NCI-H1436 treated with DMSO at 0.1 percent for 48 hours (cell line): ENCODE data around the gene LYSET.
"Not testable (repeated sequence)": the region's sequence is repeated elsewhere in the genome, so short reads cannot be mapped to it uniquely, and the experiment has no call there.

Experiments
- DNase-seq: peaks from one replicate; lab custom pipeline; 2025; lab: John Stamatoyannopoulos, UW

Gene LYSET

DNA sequence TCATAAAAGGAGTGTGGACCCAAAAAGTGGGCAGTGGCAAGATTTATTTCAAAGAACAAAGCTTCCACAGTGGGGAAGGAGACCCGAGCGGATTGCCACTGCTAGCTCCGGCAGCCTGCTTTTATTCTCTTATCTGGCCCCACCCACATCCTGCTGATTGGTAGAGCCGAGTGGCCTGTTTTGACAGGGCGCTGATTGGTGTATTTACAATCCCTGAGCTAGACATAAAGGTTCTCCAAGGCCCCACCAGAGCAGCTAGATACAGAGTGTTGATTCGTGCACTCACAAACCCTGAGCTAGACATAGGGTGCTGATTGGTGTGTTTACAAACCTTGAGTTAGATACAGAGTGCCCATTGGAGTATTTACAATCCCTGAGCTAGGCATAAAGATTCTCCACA lies 15.5 kb upstream of the LYSET start:
- not testable (repeated sequence) for DNase-seq

- DNase-seq, result not testable (repeated sequence)
Measured at GRCh38 chr14:93170141-93170540, 15.0 kb upstream of the LYSET start.

- no peak for DNase-seq
Measured at GRCh38 chr14:93171376-93171775, 13.7 kb upstream of the LYSET start.

DNA sequence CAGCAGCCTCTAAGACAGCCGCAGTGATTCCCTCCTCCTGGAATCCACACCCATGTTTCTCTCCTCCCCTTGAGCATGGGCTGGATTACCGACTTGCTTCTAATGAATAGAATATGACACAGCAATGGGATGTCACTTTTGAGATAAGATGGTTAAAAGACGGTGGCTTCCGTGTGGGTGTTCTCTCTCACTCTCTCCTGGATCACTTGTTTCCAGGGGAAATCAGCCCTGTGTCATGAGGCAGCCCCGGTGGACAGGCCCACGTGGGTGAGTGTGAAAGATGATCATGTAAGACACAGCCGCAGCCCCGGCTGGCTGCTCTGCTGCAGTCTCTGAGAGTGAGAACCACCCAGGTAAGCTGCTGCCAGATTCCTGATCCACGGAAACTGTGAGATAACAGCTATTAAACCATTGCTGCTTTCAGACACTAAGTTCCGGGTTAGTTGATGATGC lies 11.1 kb upstream of the LYSET start:
- DNase-seq, result no peak

- DNase-seq, result not testable (repeated sequence)
Measured at GRCh38 chr14:93174731-93175130, 10.4 kb upstream of the LYSET start.

GRCh38 chr14:93175492-93175891 lies 9.6 kb upstream of the LYSET start:
- DNase-seq, result no peak

- no peak for DNase-seq
Measured at GRCh38 chr14:93183596-93184317, 1.4 kb upstream of the LYSET start.

GRCh38 chr14:93185349-93185720 lies 218 bp downstream of the LYSET start:
- DNase-seq, result no peak

GRCh38 chr14:93186466-93186865 lies 1.3 kb downstream of the LYSET start:
- DNase-seq, result no peak

GRCh38 chr14:93186956-93187355 lies 1.8 kb downstream of the LYSET start:
- no peak for DNase-seq

DNA sequence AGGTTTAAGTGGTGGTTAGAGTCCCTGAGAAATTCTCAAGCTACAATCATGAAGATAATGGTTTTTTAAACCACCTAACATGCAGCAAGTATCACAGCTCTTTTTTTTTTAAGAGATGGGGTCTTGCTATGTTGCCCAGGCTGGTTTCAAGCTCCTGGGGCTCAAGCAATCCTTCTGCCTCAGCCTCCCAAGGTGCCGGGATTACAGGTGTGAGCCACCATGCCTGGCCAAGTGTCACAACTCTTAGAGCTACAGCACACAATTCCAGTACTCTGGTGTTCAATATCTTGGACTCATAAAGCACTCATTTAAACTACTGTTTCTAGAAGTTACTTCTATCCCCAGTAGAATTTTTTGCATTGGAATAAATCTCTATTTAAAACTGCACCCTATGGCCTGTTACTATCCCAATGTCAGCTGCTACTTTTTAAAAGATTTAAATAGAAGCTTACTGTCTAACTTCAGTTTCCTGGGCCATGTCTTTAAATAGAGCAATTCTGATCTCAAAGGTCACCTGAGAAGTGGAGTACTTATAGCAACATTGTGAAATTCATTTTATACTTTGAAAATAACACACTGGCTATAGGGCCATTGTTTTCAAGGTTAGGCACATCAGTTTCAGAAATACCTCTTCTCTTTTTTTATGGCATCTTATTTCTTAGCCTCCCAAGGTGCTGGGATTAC lies 10.3 kb downstream of the LYSET start:
- DNase-seq, result no peak

DNA sequence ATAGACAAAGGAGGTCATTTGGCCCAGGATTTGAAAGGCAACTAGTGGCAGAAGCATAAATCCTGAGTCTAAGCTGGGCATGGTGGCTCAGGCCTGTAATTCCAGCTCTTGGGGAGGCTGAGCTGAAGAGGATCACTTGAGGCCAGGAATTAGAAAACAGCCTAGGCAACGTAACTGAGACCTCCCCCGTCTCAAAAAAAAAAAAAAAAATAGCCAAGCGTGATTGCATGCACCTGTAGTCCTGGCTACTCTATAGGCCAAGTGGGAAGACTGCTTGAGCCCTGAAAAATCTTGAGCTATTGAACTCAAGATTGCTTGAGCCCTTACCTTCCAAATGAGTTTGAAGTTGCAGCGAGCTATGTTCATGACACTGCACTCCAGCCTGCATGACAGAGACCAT lies 13.9 kb downstream of the LYSET start:
- no peak for DNase-seq

- no peak for DNase-seq
Measured at GRCh38 chr14:93200553-93200952, 15.4 kb downstream of the LYSET start.

DNA sequence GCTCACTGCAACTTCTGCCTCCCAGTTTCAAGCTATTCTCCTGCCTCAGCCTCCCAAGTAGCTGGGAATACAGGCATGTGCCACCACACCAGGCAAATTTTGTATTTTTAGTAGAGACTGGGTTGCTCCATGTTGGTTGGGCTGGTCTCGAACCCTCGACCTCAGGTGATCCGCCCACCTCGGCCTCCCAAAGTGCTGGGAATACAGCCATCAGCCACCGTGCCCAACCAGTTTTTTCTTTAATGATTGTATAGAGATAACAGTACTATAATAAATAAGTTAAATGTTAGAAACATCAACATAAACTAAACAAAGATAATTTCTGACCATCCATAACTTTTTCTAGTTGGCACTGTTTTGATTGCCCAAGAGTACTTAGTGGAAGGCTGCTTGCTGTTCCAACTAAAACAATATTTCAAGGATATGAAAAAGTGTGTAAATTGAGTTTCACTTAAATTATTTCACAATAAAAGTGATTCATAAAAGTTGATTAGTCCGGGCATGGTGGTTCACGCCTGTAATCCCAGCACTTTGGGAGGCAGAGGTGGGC lies 16.1 kb downstream of the LYSET start:
- no peak for DNase-seq

DNA sequence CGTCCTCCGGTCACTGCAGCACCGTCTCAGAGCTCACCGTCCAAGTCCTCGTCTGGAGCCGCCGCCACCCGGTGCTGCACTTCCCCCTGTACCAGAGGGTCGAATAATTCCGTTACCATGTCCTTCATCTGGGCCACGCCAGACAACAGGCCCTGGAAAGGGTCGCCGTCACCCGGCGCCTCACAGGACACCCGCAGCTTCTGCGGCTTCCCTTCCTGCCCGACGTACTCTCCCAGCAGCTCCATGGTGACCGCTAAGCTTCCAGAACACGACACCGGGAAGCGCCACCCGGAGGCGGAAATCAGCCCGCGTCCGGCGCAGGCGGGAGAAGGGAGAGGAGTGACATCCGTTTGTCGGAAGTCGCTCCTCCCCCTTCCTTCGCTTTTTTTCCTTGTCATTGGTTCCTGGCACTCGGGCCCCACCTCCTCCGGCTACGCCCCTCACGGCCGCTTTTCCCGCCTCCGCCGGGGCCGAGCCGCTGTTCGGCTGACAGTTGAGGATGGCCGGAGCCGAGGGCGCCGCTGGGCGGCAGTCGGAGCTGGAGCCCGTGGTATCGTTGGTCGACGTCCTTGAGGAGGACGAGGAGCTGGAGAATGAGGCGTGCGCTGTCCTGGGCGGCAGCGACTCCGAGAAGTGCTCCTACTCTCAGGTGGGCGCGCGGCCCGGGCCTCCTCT lies 21.8 kb downstream of the LYSET start, which contains the start of the genes GON7 and UBR7:
GON7 (minus strand) TSS at position 273 of the 675 bp plus-strand sequence; CDS start at position 245, 28 bp downstream.
UBR7 (plus strand) TSS at position 464 of the 675 bp plus-strand sequence; CDS start at position 500, 36 bp downstream.
- peak; percentile 86 for DNase-seq

- DNase-seq, result no peak
Measured at GRCh38 chr14:93207468-93208308, 22.6 kb downstream of the LYSET start.

DNA sequence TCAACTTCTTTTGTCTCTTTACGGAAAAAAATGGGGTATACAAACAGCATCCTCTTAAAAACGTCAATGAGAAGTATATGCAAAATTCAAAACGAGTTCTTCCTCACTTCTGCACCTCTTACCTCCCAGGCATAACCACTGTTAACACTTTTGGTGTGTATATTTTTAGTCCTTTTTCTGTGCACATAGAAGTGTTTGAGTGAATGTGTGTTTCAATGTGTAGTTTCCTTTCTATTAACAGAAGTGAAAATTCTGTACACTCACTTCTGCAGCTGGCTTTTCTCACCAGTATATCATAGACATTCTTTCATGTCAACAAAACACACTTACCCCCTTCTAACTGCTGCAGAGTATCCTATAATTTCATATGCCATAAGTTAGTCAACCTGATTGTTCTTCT lies 27.3 kb downstream of the LYSET start:
- no peak for DNase-seq

- DNase-seq, result no peak
Measured at GRCh38 chr14:93214598-93214997, 29.5 kb downstream of the LYSET start.

DNA sequence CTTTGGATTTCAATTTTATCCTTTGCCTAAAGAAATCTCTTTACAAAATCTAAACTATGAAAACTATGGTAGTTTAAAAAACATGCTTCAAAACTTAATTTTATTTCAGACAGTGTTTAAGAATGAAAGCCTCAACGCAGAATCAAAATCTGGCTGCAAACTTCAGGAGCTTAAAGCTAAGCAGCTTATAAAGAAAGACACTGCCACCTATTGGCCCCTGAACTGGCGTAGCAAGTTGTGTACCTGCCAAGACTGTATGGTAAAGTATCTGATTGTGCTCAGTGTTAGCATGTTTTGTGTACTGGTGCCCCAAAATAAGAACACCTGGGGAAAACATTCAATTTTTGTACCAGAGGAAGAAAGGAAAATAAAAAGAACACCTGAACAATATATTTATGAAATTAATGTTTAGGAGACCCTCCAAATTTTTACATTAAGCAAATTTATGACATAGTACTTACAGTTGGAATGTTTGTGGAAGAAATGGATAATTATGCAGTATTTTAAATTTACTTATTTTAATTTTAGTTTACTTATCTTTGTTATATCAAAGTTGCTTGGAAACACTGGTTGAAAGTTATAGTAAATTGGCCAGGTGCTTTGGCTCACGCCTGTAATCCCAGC lies 34.1 kb downstream of the LYSET start:
- DNase-seq, result no peak

- no peak for DNase-seq
Measured at GRCh38 chr14:93220509-93220908, 35.4 kb downstream of the LYSET start.

GRCh38 chr14:93223565-93223964 lies 38.4 kb downstream of the LYSET start:
- no peak for DNase-seq
